ENCODE results near the gene SEPHS2.
"Not testable (repeated sequence)": the region's sequence is repeated elsewhere in the genome, so short reads cannot be mapped to it uniquely, and the experiment has no call there.

The SEPHS2 gene

GRCh38 chr16:30470170-30470512 lies 24.5 kb upstream of the SEPHS2 start:
- DNase-seq (ENCODE audit: low read depth) = no peak

- no peak for DNase-seq (ENCODE audit: low read depth)
Observed at GRCh38 chr16:30464078-30464477, 18.4 kb upstream of the SEPHS2 start.

- not testable (repeated sequence) for DNase-seq (ENCODE audit: low read depth)
Observed at GRCh38 chr16:30461426-30461825, 15.8 kb upstream of the SEPHS2 start.

DNA sequence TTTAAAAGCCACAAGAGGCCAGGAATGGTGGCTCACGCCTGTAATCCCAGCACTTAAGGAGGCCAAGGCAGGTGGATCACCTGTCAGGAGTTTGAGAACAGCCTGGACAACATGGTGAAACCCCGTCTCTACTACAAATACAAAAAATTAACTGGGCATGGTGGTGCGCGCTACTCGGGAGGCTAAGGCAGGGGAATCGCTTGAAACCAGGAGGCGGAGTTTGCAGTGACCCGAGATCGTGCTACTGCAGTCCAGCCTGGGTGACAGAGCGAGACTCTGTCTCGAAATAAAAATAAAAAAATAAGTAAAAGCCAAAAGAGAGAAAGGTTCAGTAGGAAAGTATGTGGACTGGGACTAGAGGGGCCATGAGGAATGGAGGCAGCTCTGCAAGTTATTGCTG lies 13.8 kb upstream of the SEPHS2 start:
- DNase-seq (ENCODE audit: low read depth) = no peak

- no peak for DNase-seq (ENCODE audit: low read depth)
Observed at GRCh38 chr16:30458561-30459394, 13.1 kb upstream of the SEPHS2 start.

DNA sequence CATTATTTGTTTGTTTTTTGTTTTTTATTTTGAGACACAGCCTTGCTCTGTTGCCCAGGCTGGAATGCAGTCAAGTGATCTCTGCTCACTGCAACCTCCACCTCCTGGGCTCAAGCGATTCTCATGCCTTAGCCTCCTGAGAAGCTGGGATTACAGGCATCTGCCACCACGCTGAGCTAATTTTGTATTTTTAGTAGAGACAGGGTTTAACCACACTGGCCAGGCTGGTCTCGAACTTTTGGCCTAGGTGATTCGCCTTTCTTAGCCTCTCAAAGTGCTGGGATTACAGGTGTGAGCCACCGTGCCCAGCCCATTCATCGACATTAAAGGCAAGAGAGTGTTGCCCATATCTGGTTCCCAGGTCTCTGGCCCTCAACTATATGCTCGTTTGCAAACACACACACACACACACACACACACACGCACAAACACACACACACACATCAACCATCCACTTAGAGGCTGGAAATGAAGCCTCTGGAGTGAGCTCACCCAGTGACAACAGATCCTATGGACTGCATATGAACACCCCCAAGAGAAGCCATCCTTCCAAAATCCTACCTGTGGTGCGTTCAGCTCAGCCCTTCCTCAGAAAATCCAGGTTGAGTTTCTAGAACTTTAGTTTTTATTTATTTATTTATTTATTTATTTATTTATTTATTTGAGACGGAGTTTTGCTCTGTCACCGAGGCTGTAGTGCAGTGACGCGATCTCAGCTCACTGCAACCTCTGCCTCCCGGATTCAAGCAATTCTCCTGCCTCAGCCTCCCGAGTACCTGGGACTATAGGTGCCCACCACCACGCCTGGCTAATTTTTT lies 12.3 kb upstream of the SEPHS2 start:
- no peak for DNase-seq (ENCODE audit: low read depth)

DNA sequence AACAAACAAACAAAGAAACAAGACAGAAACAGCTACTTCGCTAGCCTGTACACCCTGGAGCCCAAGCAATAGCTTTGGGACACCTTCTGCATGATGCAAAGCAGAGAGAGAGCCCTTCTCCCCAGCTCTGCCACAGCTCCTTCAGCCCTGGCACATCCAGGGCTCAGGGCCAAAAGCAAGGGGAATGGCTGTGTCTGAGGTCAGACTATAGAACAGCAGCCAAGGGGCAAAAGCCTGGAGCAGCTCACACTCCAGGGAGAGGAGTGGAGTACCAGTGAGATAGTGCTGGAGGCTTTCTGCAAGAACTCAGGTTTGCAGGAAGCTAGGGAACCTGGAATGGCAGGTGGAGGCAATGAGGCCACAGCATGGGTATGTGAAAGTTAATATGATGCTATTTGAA lies 11.6 kb upstream of the SEPHS2 start:
- no peak for DNase-seq (ENCODE audit: low read depth)

DNA sequence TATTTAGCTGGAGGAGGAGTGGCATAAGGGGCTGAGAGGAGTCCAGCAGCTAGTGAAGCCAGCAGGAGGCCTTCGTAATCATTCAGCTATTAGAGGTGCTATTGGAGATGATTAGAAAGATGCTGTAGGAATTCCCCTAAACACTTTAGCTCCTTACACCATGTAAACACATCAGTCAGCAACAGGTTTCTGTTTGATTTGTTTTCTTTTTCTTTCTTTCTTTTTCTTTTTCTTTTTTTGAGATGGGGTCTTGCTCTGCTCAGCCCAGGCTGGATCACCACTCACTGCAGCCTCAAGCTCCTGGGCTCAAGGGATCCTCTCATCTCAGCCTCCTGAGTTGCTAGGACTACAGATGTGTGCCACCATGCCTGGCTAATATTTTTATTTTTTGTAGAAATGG lies 10.6 kb upstream of the SEPHS2 start:
- DNase-seq (ENCODE audit: low read depth) = no peak

- not testable (repeated sequence) for DNase-seq (ENCODE audit: low read depth)
Observed at GRCh38 chr16:30452709-30453580, 7.3 kb upstream of the SEPHS2 start.

- no peak for DNase-seq (ENCODE audit: low read depth)
Observed at GRCh38 chr16:30449116-30449435, 3.4 kb upstream of the SEPHS2 start.

DNA sequence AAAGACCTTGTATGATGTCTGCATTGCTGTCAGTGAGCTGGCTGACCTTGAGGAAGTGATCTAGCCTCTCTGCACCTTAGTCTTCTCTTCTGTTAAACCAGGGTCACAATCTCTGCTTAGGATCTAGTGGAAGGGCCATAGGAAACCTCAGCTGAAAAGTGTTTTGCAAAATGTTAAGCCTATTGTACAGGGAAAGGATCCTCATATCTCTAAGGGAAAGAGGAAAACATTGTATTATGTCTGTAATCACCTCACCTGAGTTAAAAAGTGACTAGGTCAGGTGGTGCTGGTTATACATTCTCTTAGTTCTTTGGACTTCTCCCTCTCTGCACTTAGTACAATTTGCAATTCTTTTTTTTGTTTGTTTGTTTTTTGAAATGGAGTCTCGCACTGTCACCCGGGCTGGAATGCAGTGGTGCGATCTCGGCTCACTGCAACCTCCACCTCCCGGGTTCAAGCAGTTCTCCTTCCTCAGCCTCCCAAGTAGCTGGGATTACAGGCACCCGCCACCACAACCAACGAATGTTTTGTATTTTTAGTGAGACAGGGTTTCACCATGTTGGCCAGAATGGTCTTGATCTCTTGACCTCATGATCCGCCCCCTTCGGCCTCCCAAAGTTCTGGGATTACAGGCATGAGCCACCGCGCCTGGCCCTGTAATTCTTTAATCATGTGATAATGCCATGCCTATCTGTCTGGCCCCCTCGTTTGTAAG lies 2.0 kb upstream of the SEPHS2 start:
- DNase-seq (ENCODE audit: low read depth) = no peak

- no peak for DNase-seq (ENCODE audit: low read depth)
Observed at GRCh38 chr16:30446203-30446595, 525 bp upstream of the SEPHS2 start.

- no peak for DNase-seq (ENCODE audit: low read depth)
Observed at GRCh38 chr16:30445149-30445407, 596 bp downstream of the SEPHS2 start.

DNA sequence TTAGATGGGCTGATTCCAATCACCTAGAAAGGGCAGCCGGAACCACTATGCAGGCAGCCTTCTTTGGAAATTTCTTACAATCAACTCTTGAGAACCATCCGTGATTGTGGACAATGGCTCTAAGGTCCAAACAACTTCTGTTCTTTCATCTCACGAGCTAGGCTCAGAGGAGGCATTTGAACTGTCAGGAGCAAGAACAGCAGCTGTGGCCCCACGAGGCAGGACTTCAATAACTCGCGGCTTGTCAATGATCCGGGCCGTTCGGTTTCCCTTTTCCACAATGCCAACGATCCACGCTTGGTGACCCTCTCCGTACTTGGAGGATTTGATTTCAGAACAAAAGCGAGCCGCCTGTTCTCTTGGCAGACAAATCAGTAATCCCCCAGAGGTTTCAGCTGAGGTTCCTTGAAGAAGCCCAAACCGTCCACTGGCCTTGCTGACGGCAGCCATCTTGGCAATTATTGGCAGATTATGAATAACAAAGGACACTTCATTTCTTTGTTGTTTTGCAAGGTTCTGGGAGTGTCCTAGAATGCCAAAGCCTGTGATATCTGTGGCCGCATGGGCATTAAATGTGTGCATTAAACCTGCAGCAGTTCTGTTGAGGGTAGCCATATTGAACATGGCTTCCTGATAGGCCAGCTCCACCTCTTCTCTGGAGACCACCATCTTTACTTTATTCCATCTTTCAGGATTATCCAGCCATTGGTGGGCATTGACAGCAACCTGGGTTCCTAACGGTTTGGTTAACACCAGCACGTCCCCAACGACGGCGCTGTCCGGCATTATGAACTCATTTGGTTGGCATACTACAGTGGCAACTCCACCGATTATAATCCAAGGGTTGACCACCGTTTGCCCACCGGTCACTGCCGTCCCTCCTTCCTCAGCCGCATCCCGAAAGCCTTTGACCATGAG lies 1.2 kb downstream of the SEPHS2 start:
- DNase-seq (ENCODE audit: low read depth) = no peak

DNA sequence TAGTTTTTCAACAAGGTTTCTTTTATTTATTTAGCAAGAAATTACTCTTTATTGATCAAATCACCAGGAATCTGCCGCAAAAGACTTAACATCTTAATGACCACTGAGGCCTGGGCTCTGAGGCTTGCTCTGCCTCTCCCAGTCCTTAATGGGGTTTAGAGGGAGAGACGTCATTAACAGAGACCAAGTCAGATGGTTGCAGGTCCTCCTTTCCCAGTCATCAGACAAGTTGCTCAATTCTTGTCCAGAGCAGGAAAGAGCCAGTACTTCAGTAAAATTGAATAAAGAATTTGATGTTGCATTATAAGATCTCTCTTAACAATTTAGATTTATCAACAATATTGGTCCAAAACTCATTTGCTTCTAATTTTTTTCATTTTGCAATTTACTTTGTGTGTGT lies 2.0 kb downstream of the SEPHS2 start:
- no peak for DNase-seq (ENCODE audit: low read depth)

DNA sequence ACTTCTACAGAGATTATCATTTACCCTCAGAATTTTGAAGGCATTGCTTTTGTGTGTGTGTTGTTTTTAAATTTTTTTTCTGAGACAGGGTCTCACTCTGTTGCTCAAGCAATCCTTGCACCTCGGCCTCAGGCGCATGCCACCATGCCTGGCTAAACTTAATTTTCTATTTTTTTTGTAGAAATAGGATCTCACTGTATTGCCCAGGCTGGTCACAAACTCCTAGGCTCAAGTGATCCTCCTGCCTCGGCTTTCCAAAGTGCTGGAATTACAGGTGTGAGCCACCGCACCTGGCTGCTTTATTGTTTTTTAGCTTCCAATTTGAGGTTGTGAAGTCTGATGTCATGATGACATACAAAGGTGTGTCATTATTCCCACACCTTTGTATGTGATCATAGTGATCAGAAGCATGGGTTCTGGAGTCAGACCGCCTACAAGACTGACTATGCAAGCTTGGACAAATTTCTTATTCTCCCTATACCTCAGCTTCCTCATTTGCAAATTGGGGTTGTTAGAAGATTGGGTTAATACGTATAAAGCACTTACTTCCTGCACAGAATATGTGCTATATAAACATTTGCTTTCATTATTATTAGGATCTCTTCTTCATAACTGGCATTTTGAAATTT lies 5.8 kb downstream of the SEPHS2 start:
- no peak for DNase-seq (ENCODE audit: low read depth)

DNA sequence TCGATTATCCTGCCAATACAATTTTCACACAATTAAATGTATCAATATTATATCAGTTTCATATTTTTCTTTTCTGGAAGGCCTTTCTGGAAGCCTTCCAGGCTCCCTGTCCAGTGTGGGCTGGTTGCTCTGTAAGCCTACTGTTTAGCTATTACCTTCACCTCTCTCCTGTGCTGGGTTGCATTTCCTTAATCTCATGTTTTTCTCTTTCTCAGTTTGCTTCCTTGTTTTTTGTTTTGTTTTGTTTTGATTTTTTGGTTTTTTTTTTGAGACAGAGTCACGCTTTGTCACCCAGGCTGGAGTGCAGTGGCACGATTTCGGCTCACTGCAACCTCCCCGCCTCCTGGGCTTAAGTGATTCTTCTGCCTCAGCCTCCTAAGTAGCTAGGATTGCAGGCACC lies 6.8 kb downstream of the SEPHS2 start:
- DNase-seq (ENCODE audit: low read depth) = no peak

GRCh38 chr16:30437511-30438046 lies 8.1 kb downstream of the SEPHS2 start:
- no peak for DNase-seq (ENCODE audit: low read depth)

DNA sequence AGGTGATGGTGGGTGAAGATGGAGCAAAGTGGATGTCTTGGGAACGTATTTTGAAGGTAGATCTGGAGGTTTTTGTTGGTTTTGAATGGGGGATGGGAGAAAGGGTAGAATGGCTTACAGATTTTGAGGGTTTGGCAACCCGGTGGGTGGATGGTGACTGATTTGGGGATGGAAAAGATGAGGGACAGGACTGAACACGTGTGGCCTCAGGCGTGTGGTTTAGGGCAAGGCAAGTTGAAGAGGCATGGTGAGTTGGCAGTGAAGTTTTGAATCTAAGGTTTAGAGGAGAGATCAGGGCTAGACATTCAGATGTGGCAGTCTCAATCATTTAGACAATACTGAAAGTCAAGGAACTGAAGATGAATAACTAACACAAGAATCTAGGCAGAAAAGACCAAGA lies 10.8 kb downstream of the SEPHS2 start:
- DNase-seq (ENCODE audit: low read depth) = no peak

- DNase-seq (ENCODE audit: low read depth) = no peak
Observed at GRCh38 chr16:30430428-30430970, 15.2 kb downstream of the SEPHS2 start.

Data from ELR (cell line).